NCI-H82 (cell line): ENCODE data around the gene TMEM44.

ENCODE experiments used
- DNase-seq: peaks from one replicate; lab custom pipeline; 2025; lab: John Stamatoyannopoulos, UW

TMEM44 gene

GRCh38 chr3:194577986-194578905 lies 55.0 kb downstream of the TMEM44 start:
- DNase-seq: no peak

DNA sequence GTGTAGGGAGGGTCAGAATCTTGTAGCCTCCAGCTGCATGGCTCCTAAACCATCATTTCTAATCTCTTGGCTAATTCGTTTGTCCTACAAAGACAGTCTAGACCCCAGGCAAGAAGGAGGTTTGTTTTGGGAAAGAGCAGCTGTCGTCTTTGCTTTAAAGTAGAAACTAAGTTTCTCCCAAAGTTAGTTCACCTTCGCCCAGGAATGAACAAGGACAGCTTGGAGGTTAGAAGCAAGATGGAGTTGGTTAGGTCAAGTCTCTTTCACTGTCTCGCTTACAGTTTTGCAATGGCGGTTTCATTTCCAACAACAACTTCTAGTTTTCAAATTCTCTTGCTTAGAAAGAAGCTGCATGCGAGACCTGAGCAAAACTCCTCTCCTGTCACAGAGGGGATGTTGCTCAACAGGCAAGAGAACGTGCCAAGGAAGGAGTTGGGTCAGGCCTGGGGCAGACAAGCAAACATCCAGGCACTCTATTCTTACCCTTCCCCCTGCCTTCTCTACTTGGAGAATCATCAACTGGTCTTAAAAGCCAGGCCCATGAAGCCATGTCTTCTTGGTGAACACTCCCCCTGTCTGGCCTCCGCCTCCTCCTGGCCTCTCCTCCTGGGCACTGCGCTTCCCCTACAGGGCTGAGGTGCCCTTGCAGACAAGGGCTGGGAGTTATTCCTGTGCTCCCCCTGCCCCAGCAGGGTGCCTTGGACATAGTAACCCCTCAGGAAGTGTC lies 57.6 kb downstream of the TMEM44 start:
- DNase-seq: peak; percentile 31

DNA sequence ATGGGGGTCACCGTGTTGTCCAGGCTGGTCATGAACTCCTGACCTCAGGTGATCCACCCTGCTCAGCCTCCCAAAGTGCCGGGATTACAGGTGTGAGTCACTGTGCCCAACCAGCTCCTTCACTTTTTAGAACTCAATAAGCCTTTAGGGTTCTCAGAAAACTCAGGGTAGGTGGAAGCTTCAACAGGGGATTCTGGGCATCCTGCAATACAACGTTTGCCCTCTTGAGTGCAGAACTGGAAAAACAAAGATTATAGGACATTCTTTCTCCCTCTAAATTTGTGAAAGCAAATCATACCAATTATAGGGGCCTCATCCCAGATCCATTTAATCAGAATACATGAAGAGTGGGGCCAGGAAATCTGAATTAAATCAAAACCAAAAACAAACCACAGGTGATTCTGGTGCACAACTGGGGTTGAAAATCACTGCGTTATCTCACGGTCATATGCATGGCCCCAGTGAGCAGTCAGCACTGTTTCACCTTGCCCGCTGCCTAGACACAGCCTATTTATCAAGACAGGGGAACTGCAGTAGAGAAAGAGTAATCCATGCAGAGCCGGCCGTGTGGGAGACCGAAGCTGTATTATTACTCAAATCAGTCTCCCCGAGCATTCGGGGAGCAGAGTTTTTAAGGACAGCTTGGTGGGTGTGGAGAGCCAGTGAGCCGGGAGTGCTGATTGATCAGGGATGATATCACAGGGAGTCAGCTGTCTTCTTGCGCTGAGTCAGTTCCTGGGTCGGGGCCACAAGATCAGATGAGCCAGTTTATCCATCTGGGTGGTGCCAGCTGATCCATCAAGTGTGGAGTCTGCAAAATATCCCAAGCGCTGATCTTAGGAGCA lies 58.4 kb downstream of the TMEM44 start:
- peak; percentile 26 for DNase-seq

DNA sequence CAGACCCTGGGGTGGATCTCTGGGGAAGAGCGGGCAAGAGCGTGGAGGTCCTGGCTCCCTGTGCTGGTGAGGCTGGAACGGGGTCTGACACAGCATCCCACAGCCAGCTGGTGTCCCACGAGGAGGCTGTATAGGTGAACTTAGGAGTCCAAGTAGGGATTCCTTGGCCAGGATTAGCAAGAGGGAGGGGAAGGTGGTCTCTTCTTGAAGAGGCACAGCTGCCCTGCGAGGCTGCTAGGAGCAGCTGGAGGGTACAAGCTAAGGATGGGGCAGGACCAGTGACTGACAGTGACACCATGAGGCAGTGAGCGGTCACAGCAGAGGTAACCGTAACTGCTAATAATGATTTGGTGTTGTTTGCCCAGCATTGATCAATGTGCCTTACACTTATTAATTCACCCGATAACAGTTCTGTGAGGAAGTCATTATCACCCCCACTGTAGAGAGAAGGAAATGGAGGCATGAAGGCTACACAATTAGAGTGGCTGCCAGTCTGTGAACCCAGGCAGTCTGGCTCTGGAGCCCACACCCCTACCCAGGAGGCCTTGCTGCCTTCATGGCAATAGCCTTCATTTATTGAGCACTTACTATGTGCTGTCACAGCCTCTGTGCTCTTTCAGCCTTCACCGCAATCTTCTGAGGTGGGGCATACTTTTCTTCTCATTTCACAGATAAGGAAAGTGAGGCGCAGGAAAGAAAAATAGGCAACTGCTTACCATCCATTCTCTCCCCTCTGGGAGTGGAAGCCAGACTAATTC lies 59.4 kb downstream of the TMEM44 start:
- DNase-seq: peak; percentile 85

GRCh38 chr3:194572944-194573491 lies 60.2 kb downstream of the TMEM44 start:
- no peak for DNase-seq

- no peak for DNase-seq
These were observed 61.0 kb downstream of the TMEM44 start for GRCh38 chr3:194572143-194572789.

DNA sequence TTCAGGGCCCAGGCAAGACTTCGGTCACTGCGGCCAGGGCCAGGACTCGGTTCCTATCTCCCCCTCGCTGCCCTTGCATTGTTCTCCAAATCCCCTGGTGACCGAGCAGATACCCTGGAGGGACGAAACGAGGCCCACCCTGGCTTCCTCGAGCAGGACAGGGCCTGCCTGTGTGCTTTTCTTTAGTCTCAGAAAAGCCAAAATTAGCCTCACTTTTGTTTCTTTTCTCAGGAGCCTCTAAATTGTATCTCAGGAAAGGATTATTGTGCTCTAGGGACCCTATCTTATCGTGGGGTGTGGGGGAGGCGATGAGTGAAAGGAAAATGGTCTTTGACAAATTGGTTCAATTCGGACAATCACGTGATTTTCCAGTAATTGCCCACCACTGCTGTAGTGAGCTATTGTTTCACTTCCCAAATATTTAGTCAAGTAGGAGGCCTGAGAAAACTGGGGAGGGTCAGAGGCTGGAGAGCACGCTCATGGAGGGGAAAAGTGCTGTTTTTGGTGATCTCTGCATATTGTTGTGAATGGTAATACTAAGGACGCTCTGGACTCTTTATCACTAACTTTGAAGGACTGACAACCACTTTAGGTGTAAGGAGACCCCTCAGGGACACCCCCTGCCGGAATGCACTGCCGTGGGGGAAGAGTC lies 61.6 kb downstream of the TMEM44 start:
- no peak for DNase-seq

DNA sequence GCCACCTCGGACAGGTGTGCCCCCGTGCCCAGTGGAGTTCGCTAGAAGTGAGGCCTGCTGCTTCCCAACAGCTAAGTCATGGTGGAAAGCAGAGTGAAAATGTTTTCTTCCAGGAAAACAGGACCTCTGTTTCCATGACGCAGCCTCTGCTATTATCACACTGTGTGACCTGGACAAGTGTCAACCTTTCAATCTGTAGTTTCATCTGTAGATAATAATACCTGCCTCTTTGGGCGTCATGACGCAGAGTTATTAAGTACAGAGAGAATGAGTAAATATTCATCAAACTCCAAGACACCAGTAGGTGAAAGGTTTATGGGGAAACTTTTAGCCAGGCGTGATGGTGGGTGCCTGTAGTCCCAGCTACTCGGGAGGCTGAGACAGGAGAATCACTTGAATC lies 62.3 kb downstream of the TMEM44 start:
- no peak for DNase-seq

GRCh38 chr3:194570235-194570634 lies 63.0 kb downstream of the TMEM44 start:
- no peak for DNase-seq

- no peak for DNase-seq
These were observed 64.0 kb downstream of the TMEM44 start for GRCh38 chr3:194569252-194569651.

DNA sequence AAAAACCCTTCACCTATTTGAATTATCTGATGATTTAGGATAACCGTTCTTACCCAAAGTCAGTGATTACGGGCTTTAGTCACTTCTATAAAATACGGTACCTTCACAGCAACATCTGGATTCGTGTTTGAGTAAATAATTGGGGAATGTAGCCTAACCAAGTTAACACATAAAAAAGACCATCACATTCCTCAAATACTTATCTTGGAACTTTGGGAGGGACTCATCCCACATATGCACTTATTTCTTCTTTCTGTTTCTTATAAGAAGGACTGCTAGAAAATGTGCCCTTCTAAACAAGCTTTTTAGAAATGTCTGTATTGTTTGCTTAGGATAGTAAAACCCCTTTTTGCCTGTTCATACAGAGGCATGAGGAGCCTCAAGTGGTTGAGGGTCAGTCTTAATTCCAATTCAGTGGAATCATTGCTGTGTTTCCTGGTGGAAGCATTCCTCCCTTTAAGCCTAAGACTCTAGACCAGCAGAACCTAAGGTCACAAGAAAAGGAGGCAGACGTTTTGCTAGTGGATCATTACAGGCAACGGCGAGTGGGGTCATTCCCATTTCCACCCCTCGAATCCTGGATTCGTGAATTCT lies 67.5 kb downstream of the TMEM44 start:
- DNase-seq: no peak

DNA sequence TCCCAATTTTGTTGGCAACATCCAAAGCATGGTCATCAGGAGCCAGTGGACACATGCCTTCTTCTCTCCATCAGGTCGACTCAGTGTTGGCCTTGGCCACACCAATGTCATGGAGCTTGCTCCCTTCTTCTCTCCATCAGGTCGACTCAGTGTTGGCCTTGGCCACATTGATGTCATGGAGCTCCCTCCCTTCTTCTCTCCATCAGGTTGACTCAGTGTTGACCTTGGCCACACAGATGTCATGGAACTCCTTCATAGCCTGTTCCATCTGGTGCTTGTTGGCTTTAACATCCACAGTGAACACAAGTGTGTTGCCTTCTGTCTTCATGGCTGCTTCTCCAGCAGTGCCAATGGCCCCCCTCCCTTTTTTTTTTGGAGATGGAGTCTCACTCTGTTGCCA lies 70.2 kb downstream of the TMEM44 start:
- DNase-seq: no peak

DNA sequence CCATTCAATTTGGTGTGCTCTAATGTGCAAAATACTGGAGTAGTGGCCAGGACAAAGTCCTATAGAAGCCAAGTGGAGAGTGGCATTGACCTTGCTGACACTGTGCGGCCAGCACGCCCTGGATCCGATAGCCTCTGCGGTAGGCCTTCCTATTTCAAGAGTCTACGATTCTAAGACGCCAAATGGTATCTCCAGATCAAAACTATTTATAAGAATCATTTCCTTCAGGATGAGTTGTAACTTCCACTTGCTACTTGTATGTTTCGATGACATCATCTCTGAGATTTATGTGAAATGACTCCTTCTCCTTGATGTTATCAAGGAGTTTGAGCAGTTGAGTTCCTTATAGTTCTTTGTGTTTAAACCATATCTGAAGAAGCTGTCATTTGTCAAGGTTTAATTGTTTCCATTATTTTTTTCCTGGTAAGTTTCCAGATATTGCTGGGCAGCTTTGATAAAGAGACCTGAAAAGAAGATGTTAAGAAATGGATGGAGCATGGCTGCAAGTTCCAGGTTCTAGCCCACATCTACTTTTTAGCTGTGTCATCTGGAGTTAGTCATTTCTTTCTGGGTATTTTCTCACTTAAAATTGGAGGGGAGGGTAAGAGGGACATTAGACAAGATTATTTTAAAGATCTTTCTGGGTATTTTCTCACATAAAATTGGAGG lies 71.8 kb downstream of the TMEM44 start:
- no peak for DNase-seq

DNA sequence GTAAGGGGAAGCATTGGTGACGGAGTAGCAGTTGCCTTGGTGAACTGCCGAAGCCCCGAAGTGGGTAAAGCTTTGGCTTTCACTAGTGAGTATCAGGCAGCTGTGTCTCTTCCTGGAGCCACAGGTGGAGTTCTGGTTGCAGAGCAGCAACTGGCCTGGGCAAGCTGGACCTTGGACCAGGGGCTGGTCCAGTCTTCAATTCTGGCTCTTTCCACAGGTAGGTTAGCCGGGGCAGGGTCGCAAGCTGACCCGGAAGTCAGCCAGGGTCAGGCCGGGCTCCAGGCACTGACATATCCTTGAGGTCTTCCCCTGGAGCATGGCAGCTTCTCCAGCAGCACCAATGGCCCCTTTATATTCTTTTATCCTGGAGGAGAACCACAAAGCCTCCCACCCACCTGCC lies 73.2 kb downstream of the TMEM44 start:
- no peak for DNase-seq

DNA sequence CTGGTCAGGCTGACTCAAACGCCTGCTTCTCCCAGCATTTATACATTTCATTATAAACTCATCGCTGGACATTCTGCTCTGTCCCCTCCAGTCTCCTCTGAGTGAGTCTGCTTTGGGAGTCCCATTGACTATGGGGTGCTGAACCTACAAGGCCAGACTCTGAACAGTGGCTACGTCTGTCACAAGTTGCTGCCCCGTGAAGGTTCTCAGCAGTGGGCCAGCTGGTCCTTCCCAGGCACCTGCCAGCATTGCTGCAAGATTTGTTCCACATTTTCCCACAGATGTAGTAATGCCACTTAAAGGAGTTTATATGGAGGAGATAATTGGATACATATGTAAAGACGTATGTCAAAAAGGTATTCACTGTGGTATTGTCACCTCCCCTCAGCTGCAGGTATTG lies 73.7 kb downstream of the TMEM44 start:
- no peak for DNase-seq

DNA sequence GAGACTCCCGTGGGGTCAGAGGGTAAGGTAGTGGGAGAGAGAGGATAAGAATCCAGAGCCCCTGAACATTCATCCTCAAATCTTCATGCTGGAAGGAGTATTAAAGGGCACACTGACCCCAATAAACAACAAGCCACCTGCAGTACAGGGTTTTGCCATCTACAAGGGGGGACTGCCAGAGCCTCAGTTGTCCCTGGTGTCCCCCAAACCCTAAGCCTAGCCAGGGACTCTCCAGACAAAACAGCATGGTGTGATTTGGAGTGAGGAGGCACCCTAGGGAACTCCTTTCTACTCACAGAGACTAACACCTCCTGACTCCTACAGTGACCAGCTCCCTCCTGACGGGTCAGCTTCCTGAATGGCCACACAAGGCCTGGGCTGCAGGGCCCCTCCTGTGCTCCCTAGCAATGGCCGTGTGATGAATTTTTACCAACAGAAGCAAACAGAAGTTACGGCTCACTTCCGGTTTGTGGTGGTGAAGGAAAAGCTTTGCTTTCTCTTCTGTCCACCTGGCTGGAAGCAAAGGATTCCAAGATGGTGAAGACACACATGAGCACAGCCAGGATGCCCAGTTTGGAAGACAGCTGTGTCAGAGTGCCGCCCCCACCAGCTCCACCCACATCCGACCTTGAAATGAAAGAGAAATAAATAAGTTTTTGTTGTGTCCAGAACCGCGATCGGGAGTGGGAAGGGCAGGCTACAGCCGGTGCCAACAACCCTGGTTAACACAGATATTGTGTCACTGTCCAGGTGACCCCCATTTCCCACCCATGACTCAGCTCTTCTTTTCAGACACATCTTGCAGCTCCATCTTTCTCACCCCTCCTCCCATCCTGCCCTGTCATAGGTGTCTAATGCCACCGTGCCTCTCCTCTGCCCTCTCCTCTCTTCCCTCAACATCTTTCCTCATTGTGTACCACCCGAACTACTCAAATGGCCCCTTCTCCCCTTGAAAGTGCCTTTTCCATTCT lies 76.8 kb downstream of the TMEM44 start:
- no peak for DNase-seq

DNA sequence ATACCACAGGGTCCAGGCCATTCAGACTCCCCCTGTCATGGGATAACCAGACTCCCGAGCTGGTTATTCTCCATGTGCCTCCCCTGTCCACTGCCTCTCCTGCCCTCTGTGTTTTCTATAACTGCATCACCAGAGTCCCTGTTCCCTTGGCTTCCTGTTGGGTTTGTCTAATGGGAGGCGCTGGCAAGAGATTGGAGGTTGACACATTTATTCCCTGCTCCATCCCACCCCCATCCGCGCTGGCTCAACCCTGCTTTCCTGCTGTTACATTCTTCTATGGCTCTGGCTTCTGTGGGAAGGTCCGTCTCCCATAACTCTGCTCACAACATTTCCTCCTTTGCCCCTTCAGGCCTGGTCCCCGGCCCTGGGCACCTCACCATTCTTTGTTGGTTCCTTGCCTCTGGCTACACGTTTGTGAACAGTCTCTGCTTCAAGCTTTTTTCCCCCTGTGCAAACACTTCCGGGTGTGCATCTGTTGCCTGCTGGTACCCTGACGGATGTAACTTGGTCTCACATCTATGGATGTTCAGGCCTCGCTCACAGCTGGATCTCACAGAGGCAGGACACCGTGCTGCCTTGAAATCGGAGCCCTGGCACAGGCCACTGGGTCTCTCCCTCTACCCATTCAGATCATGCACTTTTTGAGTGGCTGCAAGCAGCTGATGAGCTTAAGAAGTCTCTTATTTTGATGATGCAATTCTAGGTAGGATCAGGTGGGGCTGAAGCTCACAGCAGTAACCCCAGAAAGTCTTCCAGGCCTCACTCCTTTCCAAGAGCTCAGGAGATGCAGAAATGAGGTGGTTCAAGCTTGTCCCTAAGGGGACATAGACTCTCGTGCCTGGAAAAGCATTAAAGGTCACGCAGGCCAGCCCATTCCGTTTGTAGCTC lies 77.8 kb downstream of the TMEM44 start:
- DNase-seq: no peak
